Colon (tissue), 2 donors: Measurements from ENCODE around the gene FNIP2.
"Not testable (repeated sequence)": the region's sequence is repeated elsewhere in the genome, so short reads cannot be mapped to it uniquely, and the experiment has no call there.

Experiments
- FAIRE-seq: peaks from 2 replicates; lab custom pipeline; 2012; peaks lifted over from hg19 to GRCh38; lab: Jason Lieb, UNC
- donor health status: control.
- donor health status: control.

Gene FNIP2

DNA sequence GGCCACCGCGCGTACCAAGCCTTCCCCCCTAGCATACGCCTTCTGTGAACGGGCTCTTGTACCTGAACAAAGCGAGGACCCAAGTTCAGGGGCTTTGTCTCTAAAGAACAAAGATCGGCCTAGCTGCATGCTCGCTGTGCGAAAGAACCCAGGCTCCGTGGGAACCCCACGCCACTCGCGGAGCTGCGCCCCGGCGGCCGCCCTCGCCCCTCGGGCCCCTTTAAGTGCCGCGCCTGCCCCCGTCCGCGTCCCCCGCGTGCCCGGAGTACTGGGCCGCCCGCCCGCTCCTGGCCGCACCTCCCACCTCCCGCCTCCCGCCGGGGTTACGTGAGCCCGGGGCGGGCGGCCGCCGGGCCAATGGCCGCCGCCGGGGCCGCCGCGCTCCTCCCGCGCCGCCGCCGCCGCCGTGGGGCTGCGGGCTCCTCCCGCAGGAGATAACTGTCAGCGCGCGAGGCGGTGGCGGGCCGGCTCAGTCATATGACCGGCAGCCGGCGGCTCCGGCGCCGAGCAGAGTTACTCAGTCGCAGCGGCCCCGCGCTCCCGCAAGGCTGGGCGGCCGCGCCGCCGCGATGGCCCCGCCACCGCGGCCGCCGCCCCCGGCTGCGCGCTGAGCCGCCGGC, at the start of gene FNIP2:
TSS of gene FNIP2 (plus strand) at position 472 of the 620 bp plus-strand sequence. CDS start 187 bp downstream, outside the sequence.
- FAIRE-seq, result no peak

DNA sequence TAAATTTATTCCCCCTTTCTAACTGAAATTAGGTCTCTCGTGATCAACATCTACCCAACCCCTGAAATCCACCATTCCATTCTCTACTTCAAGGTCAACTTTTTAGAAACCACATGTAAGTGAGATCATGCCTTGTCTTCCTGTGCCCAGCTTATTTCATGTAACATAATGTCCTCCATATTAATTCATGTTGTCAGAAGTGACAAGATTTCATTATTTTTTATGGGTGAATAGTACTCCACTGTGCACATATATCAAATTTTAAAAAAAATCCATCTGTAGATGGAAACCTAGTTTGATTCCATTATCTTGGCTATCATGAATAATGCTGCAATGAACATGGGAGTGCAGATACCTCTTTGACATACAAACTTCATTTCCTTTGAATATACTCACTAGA, 47.1 kb upstream of the FNIP2 start:
- no peak for FAIRE-seq

DNA sequence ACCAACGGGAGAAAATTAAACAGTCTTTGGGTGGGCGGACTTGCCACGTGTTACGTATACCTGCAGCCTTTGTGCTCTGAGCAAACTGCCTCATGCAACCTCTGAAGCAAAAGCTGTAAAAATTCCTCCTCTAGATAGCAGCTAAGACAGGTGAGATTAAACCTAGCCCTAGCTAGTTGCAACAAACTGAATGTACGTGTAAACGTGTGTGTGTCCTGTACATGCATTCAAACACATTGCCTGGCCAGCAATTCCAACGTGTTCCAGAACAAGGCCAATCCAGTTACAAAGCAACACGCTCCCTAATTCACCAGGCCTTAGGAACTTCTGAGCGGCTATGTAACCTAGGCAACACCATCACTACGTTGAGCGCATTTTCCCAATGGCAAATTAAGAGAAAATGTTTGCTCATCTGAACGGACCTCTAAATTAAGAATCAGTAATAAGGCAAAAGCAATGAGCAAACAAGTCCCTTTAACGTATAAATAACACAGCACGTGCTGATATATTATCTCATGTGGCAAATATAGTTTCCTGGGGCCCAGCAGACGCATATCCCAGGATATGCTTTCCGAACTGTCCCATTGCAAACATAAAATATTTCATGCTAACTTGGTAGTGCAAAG, 46.4 kb upstream of the FNIP2 start:
- no peak for FAIRE-seq

- no peak for FAIRE-seq
These were observed 45.7 kb upstream of the FNIP2 start, which contains the start of gene PPID for GRCh38 chr4:158722917-158723793. PPID (minus strand) TSS chr4:158723396; CDS start chr4:158723288, 108 bp downstream.

GRCh38 chr4:158724637-158725036, 44.2 kb upstream of the FNIP2 start:
- FAIRE-seq, result no peak

DNA sequence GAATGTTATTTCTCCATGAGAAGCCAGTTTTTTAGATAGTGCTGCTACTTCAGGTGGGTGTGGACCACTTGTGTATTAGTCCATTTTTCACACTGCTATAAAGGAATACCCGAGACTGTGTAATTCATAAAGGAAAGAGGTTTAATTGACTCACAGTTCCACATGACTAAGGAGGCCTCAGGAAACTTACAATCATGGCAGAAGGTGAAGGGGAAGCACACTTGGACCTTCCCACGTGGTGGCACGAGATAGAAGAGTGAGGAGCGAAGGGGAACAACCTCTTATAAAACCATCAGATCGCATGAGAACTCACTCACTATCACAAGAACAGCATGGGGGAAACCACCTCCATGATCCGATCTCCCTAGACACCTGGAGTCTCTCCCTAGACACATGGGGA, 42.2 kb upstream of the FNIP2 start:
- no peak for FAIRE-seq

DNA sequence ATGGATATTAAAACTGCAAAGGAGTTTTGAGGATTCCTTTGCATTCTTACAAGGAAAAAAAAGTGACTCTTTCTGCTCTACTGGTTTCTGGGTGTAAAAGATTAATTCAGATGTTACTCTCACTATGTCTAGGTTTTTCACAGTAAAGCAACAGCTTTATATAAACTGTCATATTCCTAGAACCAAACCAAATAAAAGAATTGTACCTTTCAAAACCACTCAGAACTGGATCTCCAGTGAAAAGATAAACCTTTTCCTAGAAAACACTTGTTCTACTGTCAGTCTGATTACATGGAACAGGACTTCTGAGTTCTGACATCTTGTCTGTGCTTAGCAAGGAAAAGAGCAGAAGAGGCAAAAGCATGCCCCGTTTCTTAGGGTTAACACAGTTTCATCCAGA, 40.6 kb upstream of the FNIP2 start:
- FAIRE-seq, result no peak

- FAIRE-seq, result no peak
These were observed 38.9 kb upstream of the FNIP2 start for GRCh38 chr4:158729716-158730559.

DNA sequence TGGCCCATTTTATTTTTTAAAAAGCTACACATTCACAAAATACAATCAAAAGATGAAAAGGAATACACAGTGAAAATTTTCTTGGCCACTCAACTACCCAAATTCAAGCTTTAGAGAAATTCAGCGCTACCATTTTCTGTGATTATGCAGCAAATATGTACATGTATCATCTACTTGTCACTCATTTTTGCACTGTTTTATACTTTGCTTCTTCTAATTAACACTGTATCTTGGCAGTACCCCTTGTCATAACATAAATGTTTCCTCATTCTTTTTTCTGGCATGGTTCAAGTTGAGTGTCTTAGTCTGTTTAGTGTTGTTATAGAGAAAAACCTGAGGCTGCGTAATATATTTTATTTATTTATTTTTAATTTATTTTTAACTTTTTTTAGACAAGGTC, 30.0 kb upstream of the FNIP2 start:
- no peak for FAIRE-seq

GRCh38 chr4:158739600-158739999, 29.2 kb upstream of the FNIP2 start:
- FAIRE-seq, result no peak

DNA sequence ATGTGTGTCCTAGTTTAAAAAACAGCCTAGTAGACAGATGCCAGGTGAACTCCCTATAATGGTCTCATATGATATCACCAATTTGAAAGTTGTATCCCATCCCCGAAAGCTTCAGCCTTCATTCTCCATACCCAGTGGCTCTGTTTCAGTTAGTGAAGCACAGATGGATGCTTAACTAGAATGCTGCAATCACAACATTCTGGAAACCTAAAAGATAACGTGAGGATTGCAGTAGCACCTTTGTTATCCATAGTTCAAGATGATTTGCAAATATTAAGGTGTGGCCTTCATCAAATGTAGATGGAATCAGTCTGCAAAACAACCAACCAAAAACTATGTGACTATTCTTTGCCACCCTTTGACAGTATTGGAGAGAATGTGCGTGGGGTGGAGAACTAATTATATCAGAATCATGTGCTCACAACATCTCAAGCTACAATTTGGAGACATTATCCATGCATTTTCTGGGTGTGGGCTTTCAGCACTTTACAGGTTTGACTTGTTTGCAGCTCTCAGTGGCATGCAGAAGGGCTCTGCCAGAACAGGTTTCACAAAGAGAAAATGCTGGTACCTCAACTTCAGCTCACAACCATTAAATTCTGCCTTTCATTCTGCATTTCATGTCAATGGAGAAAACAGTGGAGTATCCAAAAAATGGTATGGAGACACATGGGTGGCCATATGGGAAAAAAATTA, 27.4 kb upstream of the FNIP2 start:
- no peak for FAIRE-seq

DNA sequence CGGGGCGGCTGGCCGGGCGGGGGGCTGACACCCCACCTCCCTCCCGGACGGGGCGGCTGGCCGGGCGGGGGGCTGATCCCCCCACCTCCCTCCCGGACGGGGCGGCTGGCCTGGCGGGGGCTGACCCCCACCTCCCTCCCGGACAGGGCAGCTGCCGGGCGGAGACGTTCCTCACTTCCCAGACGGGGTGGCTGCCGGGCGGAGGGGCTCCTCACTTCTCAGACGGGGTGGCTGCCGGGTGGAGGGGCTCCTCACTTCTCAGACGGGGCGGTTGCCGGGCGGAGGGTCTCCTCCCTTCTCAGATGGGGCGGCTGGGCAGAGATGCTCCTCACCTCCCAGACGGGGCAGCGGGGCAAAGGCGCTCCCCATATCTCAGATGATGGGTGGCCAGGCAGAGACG, 22.3 kb upstream of the FNIP2 start:
- FAIRE-seq, result not testable (repeated sequence)

- no peak for FAIRE-seq
These were observed 18.4 kb upstream of the FNIP2 start for GRCh38 chr4:158750379-158750778.

DNA sequence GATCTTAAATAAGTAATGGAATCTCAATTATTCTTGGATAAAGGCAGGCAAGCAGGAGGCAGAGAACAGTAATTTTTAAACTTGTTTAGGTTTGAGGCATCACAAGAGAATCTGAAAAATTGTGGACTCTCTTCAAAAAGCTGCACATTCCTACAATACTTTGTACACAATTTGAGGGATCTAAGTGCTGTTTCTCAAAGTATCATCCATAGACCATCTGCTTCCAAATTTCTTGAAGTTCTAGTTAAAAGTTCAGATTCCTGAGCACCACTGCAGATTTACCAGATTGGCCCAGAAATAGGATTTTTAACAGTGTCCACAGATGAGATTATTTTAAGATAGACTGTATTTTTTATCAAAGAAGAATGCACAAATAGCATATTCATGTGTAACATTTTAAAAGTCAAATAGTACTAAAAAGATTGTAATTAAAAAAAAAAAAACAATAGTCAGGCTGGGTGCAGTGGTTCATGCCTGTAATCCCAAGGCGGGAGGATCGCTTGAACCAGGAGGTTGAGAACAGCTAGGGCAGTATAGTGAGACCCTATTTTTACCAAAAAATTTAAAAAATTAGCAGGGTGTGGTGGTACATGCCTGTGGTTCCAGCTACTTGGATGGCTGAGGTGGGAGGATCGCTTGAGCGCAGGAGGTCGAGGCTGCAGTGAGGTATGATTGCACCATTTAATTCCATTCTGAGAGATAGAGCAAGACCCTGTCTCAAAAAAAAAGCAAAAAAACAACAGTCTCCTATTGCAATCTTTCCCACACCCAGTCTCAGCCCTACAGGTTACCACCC, 14.2 kb upstream of the FNIP2 start:
- no peak for FAIRE-seq

DNA sequence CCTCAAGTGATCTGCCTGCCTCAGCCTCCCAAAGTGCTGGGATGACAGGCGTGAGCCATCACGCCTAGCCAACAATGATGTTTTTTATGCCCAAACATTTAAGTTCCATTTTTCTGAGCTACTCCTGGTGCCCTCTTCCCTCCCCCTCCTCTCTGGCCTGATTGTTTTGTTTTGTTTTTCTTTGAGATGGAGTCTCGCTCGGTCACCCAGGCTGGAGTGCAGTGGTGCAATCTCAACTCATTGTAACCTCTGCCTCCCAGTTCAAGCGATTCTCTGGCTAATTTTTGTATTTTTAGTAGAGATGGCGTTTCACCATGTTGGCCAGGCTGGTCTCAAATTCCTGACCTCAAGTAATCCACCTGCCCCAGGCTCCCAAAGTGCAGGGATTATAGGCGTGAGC, 13.0 kb upstream of the FNIP2 start:
- FAIRE-seq, result not testable (repeated sequence)

DNA sequence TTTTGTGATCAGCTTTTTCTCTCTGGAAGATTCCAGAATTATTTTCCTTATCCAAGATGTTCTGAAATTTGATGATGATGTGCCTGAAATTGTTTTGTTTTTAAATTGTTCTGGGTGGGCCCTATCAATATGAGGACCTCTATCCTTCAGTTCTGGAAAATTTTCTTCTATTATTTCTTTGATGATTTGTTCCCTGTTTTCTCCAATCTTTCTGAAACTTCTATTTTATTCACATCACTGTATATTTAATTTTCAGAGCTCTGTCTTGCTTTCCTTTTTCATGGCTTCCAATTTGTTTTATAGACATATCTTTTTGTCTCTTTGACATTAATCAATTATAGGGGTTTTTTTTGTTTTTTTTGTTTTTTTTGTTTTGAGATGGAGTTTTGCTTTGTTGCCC, 12.2 kb upstream of the FNIP2 start:
- no peak for FAIRE-seq

DNA sequence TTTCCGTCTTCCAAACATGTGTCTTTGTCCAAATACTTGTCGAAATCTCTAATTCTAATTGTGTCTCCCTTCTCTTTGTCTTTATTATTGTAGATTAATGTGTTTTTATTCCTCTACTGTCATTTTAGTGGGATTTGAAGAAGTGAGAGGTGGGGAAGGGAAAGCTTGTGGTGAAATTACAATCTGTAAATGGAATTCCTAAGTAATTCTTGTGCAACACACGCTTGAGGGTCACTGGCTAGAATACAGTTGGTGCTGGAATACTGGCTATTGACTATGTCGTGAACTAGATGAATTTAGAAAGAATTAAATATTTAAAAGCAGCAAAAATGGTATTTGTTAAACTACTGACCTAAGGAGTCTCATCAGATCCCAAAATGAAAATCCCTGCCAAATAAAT, 10.7 kb upstream of the FNIP2 start:
- FAIRE-seq, result no peak

- FAIRE-seq, result no peak
These were observed 10.1 kb upstream of the FNIP2 start for GRCh38 chr4:158758703-158759102.

GRCh38 chr4:158759539-158759938, 9.3 kb upstream of the FNIP2 start:
- FAIRE-seq, result not testable (repeated sequence)

DNA sequence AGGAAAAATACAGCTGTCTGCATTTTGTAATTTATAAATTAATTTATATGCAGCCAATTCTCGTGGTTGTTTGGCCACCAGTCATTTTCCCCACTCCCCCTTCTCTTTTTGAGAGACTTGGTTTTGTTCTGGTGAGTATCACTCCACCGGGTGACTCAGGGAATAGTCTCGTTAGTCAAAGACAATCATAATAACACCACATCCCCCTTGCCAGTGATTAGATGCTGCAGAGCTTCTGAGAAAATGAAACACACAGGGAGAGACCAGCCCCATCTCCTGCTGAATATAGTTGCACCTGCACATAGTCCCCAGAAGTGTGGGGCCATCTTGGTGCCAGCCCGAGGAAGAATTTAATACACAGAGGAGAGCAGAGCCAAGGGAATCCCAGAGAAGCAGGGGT, 8.0 kb upstream of the FNIP2 start:
- FAIRE-seq, result no peak

- FAIRE-seq, result no peak
These were observed 6.3 kb upstream of the FNIP2 start for GRCh38 chr4:158762553-158762952.
